HG02870 (cell line): ENCODE measurements around the gene SLC25A11.
A peak's percentile ranks its signal among the peaks of the same experiment; 100 is the strongest.
"Not testable (repeated sequence)": the region's sequence is repeated elsewhere in the genome, so short reads cannot be mapped to it uniquely, and the experiment has no call there.

Experiments
- ATAC-seq: cut with Tn5 transposase; IDR thresholded peaks from one replicate; pipeline ENCODE4 v1.9.1; 2021; ENCODE audit warnings: mild to moderate bottlenecking, moderate library complexity; ENCODE audit not compliant: unreplicated experiment

Gene SLC25A11

GRCh38 chr17:4920351-4921048 is 19.3 kb downstream of the SLC25A11 start:
- no peak for ATAC-seq

GRCh38 chr17:4919511-4920047 is 20.3 kb downstream of the SLC25A11 start:
- no peak for ATAC-seq

- not testable (repeated sequence) for ATAC-seq
Measured at GRCh38 chr17:4914551-4914950, 25.3 kb downstream of the SLC25A11 start.

- ATAC-seq = no peak
Measured at GRCh38 chr17:4913994-4914393, 25.9 kb downstream of the SLC25A11 start.

GRCh38 chr17:4908711-4909496 is 30.9 kb downstream of the SLC25A11 start:
- no peak for ATAC-seq

GRCh38 chr17:4908301-4908700 is 31.5 kb downstream of the SLC25A11 start:
- ATAC-seq = no peak

GRCh38 chr17:4906642-4907041 is 33.2 kb downstream of the SLC25A11 start:
- not testable (repeated sequence) for ATAC-seq

- no peak for ATAC-seq
Measured at GRCh38 chr17:4903051-4903818, 36.6 kb downstream of the SLC25A11 start, which contains the start of gene CHRNE. Gene CHRNE, minus strand, starts transcription at chr17:4903098. Its CDS starts 35 bp downstream, at chr17:4903063.

- ATAC-seq = no peak
Measured at GRCh38 chr17:4902540-4902939, 37.3 kb downstream of the SLC25A11 start.

GRCh38 chr17:4901648-4902344 is 38.0 kb downstream of the SLC25A11 start:
- no peak for ATAC-seq

GRCh38 chr17:4901108-4901647 is 38.7 kb downstream of the SLC25A11 start:
- ATAC-seq = no peak

- ATAC-seq = no peak
Measured at GRCh38 chr17:4900231-4901107, 39.4 kb downstream of the SLC25A11 start.

- peak; percentile 41 for ATAC-seq
Measured at GRCh38 chr17:4899341-4900230, 40.3 kb downstream of the SLC25A11 start, which contains the start of gene C17orf107. Gene C17orf107, plus strand, starts transcription at chr17:4899536. Its CDS starts 227 bp downstream, at chr17:4899763.

GRCh38 chr17:4898927-4899326 is 40.9 kb downstream of the SLC25A11 start:
- no peak for ATAC-seq

GRCh38 chr17:4898351-4898750 is 41.5 kb downstream of the SLC25A11 start:
- no peak for ATAC-seq

GRCh38 chr17:4897785-4898184 is 42.1 kb downstream of the SLC25A11 start:
- ATAC-seq = no peak

GRCh38 chr17:4897198-4897687 is 42.6 kb downstream of the SLC25A11 start:
- ATAC-seq = no peak
